OCI-LY7 (cell line): ENCODE results near the gene CFTR. TPM values are rescaled to one million over a fixed set of nuclear protein-coding genes. Genes with fewer than 3 reads are reported as not detected.

ENCODE experiments used
- BruUV-seq: library from RNA; stranded (reverse); fragments of 400-500 nt; replicated peaks from 2 replicates; lab custom pipeline; 2021; lab: Mats Ljungman, UMichigan
- CTCF ChIA-PET: fragments of 300-600 bp; sonication (Branson Sonifier 250); formaldehyde crosslinking; loops from one replicate; lab custom pipeline; 2022; ENCODE audit warnings: antibody characterized with exemption; ENCODE audit not compliant: unreplicated experiment; lab: Charles Lee
- POLR2A ChIA-PET: fragments of 300-600 bp; sonication (Branson Sonifier 250); formaldehyde crosslinking; loops from one replicate; lab custom pipeline; 2022; ENCODE audit warnings: antibody characterized with exemption; lab: Charles Lee
- DNase-seq: peaks from one replicate; pipeline ENCODE4 v3.0.0-alpha.2; 2015; ENCODE audit warnings: low spot score
- H2AFZ ChIP-seq: fragments of 200-600 bp; sonication (generic), shearing (Covaris generic); 2 replicates; pipeline ENCODE4 v1.6.1; 2014; ENCODE audit warnings: mild to moderate bottlenecking, antibody characterized with exemption, low read length, moderate library complexity
- H3K27ac ChIP-seq: fragments of 200-600 bp; sonication (generic); 2 replicates; pipeline ENCODE4 v1.5.1; 2014; ENCODE audit warnings: mixed run types, low read depth, mild to moderate bottlenecking, moderate library complexity, low read length, inconsistent platforms; ENCODE audit not compliant: poor library complexity, severe bottlenecking
- H3K36me3 ChIP-seq: fragments of 200-600 bp; sonication (generic); 2 replicates; pipeline ENCODE4 v1.6.1; 2014; ENCODE audit warnings: mild to moderate bottlenecking, antibody characterized with exemption, low read length, moderate library complexity, mixed read lengths; ENCODE audit not compliant: insufficient read depth
- H3K4me1 ChIP-seq: fragments of 200-600 bp; sonication (generic); 2 replicates; pipeline ENCODE4 v1.5.1; 2014; ENCODE audit warnings: mild to moderate bottlenecking, low read length; ENCODE audit not compliant: insufficient read depth, poor library complexity, severe bottlenecking
- H3K4me2 ChIP-seq: fragments of 200-600 bp; sonication (generic); 2 replicates; pipeline ENCODE4 v1.6.1; 2014; ENCODE audit warnings: mild to moderate bottlenecking, low read length
- H3K4me3 ChIP-seq: fragments of 200-600 bp; sonication (generic); 2 replicates; pipeline ENCODE4 v1.5.1; 2014; ENCODE audit warnings: mild to moderate bottlenecking, low read depth, low read length; ENCODE audit not compliant: poor library complexity, severe bottlenecking
- H3K79me2 ChIP-seq: fragments of 200-600 bp; sonication (generic); 2 replicates; pipeline ENCODE4 v1.6.1; 2016; ENCODE audit warnings: low read depth, mild to moderate bottlenecking, low read length, moderate library complexity, mixed read lengths; ENCODE audit not compliant: insufficient read depth
- H3K9me2 ChIP-seq: fragments of 200-600 bp; sonication (generic); 2 replicates; pipeline ENCODE4 v1.6.1; 2016; ENCODE audit warnings: mild to moderate bottlenecking, low read length, mixed read lengths; ENCODE audit not compliant: insufficient read depth
- H3K9me3 ChIP-seq: fragments of 200-600 bp; sonication (generic); 2 replicates; pipeline ENCODE4 v1.6.1; 2014; ENCODE audit warnings: mild to moderate bottlenecking, mixed run types, low read length, mixed read lengths
- H4K20me1 ChIP-seq: fragments of 200-600 bp; sonication (generic); 2 replicates; pipeline ENCODE4 v1.6.1; 2014; ENCODE audit warnings: mild to moderate bottlenecking, antibody characterized with exemption, low read length, moderate library complexity, mixed read lengths; ENCODE audit not compliant: insufficient read depth
- EZH2phosphoT487 ChIP-seq: fragments of 200-600 bp; sonication (generic); IDR thresholded peaks from 2 replicates; pipeline ENCODE4 v1.6.1; 2018; ENCODE audit warnings: low read depth, borderline replicate concordance, mild to moderate bottlenecking, mixed run types, antibody characterized with exemption, low read length, moderate library complexity, mixed read lengths
- intact Hi-C: fragments of 100-400 bp; cut with micrococcal nuclease; formaldehyde crosslinking; loops from one replicate; pipeline ENCODE4 v1.10.0; 2022; ENCODE audit not compliant: unreplicated experiment
- total RNA-seq, 2 experiments: library from RNA; depleted of rRNA in 1 of 2; stranded (reverse); fragments of >200 nt in 1 of 2; shearing (Covaris generic) in 1 of 2; gene quantifications; 2 replicates each; pipeline ENCODE4 v1.2.3, GENCODE V29; 2014 to 2022
- TF ChIP-seq, protein P1 (sequence below): fragments of 200-600 bp; sonication (generic); conservative IDR thresholded peaks from 2 replicates; pipeline ENCODE4 v1.5.1; 2014; ENCODE audit warnings: mild to moderate bottlenecking, antibody characterized with exemption, low read length, moderate library complexity, mixed read lengths

The CFTR gene
- total RNA-seq, 2 experiments from 2014 or later, result not detected

DNA sequence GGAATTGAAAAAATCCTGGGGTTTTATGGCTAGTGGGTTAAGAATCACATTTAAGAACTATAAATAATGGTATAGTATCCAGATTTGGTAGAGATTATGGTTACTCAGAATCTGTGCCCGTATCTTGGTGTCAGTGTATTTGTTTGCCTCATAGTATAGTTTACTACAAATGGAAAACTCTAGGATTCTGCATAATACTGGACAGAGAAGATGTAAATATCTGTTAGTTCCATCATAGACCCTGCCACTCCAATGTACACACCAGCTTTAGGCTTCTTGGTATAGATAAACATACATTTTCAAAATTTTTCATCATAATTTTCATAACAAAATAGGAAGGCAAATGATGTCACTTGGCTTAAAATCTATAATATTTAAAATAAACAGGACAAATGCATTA lies 108.1 kb downstream of the CFTR start:
- CTCF ChIA-PET, result no interaction called here
- intact Hi-C loops, result no loop called here
- Histone ChIP-seq H3K4me1 (no peaks in the 10 kb centered on the region), H3K9me3 (no peaks in the 10 kb centered on the region), H2AFZ (no peak overlapping the region), H3K27ac (no peak overlapping the region), H3K4me2 (no peak overlapping the region), H3K4me3 (no peak overlapping the region), H4K20me1 (no peaks in the 10 kb centered on the region), H3K36me3 (no peaks in the 10 kb centered on the region), H3K79me2 (no peaks in the 10 kb centered on the region), H3K9me2 (no peaks in the 10 kb centered on the region)
- BruUV-seq, result no TSS peak
- DNase-seq, result no peak
- TF ChIP-seq EZH2phosphoT487, result no peak
- TF ChIP-seq, protein P1, sequence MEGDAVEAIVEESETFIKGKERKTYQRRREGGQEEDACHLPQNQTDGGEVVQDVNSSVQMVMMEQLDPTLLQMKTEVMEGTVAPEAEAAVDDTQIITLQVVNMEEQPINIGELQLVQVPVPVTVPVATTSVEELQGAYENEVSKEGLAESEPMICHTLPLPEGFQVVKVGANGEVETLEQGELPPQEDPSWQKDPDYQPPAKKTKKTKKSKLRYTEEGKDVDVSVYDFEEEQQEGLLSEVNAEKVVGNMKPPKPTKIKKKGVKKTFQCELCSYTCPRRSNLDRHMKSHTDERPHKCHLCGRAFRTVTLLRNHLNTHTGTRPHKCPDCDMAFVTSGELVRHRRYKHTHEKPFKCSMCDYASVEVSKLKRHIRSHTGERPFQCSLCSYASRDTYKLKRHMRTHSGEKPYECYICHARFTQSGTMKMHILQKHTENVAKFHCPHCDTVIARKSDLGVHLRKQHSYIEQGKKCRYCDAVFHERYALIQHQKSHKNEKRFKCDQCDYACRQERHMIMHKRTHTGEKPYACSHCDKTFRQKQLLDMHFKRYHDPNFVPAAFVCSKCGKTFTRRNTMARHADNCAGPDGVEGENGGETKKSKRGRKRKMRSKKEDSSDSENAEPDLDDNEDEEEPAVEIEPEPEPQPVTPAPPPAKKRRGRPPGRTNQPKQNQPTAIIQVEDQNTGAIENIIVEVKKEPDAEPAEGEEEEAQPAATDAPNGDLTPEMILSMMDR, result no peak
- POLR2A ChIA-PET, result interaction anchor here (0.8 kb wide), 1 partner anchor 15 kb away, joined by 3 read pairs; no protein-coding TSS in a partner anchor

- no peaks in the 10 kb centered on the region for H3K79me2 ChIP-seq
- H4K20me1 ChIP-seq, result no peaks in the 10 kb centered on the region
- no peak overlapping the region for H3K27ac ChIP-seq
- H3K4me3 ChIP-seq, result no peak overlapping the region
- H2AFZ ChIP-seq, result no peak overlapping the region
- H3K36me3 ChIP-seq, result no peaks in the 10 kb centered on the region
- intact Hi-C loops, result no loop called here
- H3K4me2 ChIP-seq, result no peak overlapping the region
- POLR2A ChIA-PET, result interaction anchor here (0.8 kb wide), 1 partner anchor 15 kb away, joined by 3 read pairs; no protein-coding TSS in a partner anchor
- CTCF ChIA-PET, result no interaction called here
- H3K4me1 ChIP-seq, result no peaks in the 10 kb centered on the region
- H3K9me3 ChIP-seq, result no peaks in the 10 kb centered on the region
- no peak for TF ChIP-seq EZH2phosphoT487
- TF ChIP-seq, protein P1, result no peak
- DNase-seq, result no peak
- no peaks in the 10 kb centered on the region for H3K9me2 ChIP-seq
- BruUV-seq, result no TSS peak
These were observed 108.5 kb downstream of the CFTR start for GRCh38 chr7:117588352-117588794.

DNA sequence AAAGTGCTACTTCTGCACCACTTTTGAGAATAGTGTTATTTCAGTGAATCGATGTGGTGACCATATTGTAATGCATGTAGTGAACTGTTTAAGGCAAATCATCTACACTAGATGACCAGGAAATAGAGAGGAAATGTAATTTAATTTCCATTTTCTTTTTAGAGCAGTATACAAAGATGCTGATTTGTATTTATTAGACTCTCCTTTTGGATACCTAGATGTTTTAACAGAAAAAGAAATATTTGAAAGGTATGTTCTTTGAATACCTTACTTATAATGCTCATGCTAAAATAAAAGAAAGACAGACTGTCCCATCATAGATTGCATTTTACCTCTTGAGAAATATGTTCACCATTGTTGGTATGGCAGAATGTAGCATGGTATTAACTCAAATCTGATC lies 110.4 kb downstream of the CFTR start:
- Histone ChIP-seq H3K9me2 (no peaks in the 10 kb centered on the region), H3K4me2 (no peak overlapping the region), H3K4me1 (no peaks in the 10 kb centered on the region), H3K9me3 (no peaks in the 10 kb centered on the region), H4K20me1 (no peaks in the 10 kb centered on the region), H3K79me2 (no peaks in the 10 kb centered on the region), H2AFZ (no peak overlapping the region), H3K36me3 (no peaks in the 10 kb centered on the region), H3K27ac (no peak overlapping the region), H3K4me3 (no peak overlapping the region)
- POLR2A ChIA-PET, result no interaction called here
- BruUV-seq, result no TSS peak
- no peak for TF ChIP-seq EZH2phosphoT487
- TF ChIP-seq, protein P1, result no peak
- intact Hi-C loops, result no loop called here
- CTCF ChIA-PET, result no interaction called here
- DNase-seq, result no peak
